Keratinocyte (primary cell): ENCODE measurements around the gene CHST10.

Source experiments
- CTCF ChIP-seq, 3 experiments: IDR thresholded peaks in 1 of 3; conservative IDR thresholded peaks in 1 of 3; optimal IDR thresholded peaks in 1 of 3; 2 replicates in 2 of 3; 3 replicates in 1 of 3; pipeline versions ENCODE3 to v1.5.1; 2011; ENCODE audit warnings: low read length in 3 of 3, mild to moderate bottlenecking in 3 of 3, moderate library complexity in 2 of 3, control low read depth in 1 of 3, inconsistent platforms in 1 of 3; ENCODE audit not compliant: insufficient read depth in 2 of 3; ENCODE audit errors: extremely low read depth in 1 of 3
- EZH2 ChIP-seq: IDR thresholded peaks from one replicate; pipeline ENCODE4 v1.6.1; 2012; ENCODE audit warnings: inconsistent platforms, mild to moderate bottlenecking, low read length, moderate library complexity

GRCh38 chr2:100426384-100426720, 8.9 kb upstream of the CHST10 start:
- TF ChIP-seq CTCF (optimal IDR thresholded peaks at IDR 0.05 in 1 of 3, IDR thresholded peaks at IDR 0.05 in 1 of 3, conservative IDR thresholded peaks at IDR 0.05 in 1 of 3; ENCODE audit: extremely low read depth in 1 of 3, insufficient read depth in 2 of 3, low read length in 3 of 3) (no peak), EZH2 (no peak)
